SK-MEL-5 (cell line): Measurements from ENCODE around the gene RPTOR. TPM values are rescaled to one million over a fixed set of nuclear protein-coding genes. Genes with fewer than 3 reads are reported as not detected.
A peak's percentile ranks its signal among the peaks of the same experiment; 100 is the strongest.
"Not testable (repeated sequence)": the region's sequence is repeated elsewhere in the genome, so short reads cannot be mapped to it uniquely, and the experiment has no call there.

Source experiments
- DNase-seq: peaks from one replicate; pipeline ENCODE4 v3.0.0-alpha.2; 2016; ENCODE audit warnings: low read depth, low spot score
- in situ Hi-C: cut with HindIII; loops from 2 replicates; pipeline ENCODE4 v1.10.0; 2016; ENCODE audit warnings: low sequenced_read_pairs, high pct_unique_total_duplicates, low pct_unique_long_range_greater_than_20kb
- total RNA-seq: library from RNA; depleted of rRNA; stranded (reverse); fragments of >200 nt; shearing (Covaris generic); gene quantifications from 2 replicates; pipeline ENCODE4 v1.2.3, GENCODE V29; 2014

RPTOR gene
- total RNA-seq, 1 experiment from 2014 or later, result 27.3 TPM

- DNase-seq, result no peak
- in situ Hi-C loops, result loop anchor here (10.0 kb wide), 1 partner anchor 346 kb away; the partner anchor contains the start of gene ENDOV
Measured at GRCh38 chr17:80761110-80761871, 216.7 kb downstream of the RPTOR start.

DNA sequence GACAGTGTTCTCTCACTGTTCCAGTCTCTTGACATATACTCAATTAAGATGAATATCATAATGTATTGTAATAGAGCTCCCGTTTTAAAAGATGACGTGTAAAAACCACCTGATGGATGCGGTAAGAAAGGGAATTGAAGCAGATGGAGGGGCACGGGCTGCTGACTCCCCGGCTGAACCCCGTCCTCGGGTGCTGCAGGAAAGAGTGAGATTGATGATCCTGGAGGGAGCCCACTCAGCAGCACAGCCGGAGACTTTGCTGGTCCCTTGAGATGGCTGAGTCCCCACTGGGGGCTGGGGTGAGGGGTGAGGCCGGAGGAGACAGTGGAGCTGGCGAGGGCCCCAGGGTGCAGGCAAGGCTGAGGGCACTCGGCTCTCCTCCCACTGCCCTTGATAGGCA lies 217.4 kb downstream of the RPTOR start:
- in situ Hi-C loops, result loop anchor here (10.0 kb wide), 1 partner anchor 347 kb away; the partner anchor contains the start of gene ENDOV
- DNase-seq, result no peak

GRCh38 chr17:80763293-80763867 lies 218.7 kb downstream of the RPTOR start:
- in situ Hi-C loops, result loop anchor here (10.0 kb wide), 1 partner anchor 349 kb away; the partner anchor contains the start of gene ENDOV
- no peak for DNase-seq

DNA sequence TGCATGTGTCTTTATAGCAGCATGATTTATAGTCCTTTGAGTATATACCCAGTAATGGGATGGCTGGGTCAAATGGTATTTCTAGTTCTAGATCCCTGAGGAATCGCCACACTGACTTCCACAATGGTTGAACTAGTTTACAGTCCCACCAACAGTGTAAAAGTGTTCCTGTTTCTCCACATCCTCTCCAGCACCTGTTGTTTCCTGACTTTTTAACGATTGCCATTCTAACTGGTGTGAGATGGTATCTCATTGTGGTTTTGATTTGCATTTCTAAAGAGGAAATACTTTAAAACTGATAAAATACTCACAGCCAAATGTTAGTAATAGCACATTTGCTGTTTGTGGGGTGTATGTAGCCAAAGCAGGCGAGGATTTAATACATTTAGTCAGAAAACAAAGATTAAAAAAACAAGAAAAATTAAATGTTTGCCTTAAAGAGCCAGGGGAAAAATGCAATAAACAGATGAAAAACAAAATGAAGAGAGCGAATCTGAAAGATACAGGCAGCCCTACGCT lies 220.0 kb downstream of the RPTOR start:
- DNase-seq, result not testable (repeated sequence)
- in situ Hi-C loops, result loop anchor here (10.0 kb wide), 1 partner anchor 350 kb away; the partner anchor contains the start of gene ENDOV

DNA sequence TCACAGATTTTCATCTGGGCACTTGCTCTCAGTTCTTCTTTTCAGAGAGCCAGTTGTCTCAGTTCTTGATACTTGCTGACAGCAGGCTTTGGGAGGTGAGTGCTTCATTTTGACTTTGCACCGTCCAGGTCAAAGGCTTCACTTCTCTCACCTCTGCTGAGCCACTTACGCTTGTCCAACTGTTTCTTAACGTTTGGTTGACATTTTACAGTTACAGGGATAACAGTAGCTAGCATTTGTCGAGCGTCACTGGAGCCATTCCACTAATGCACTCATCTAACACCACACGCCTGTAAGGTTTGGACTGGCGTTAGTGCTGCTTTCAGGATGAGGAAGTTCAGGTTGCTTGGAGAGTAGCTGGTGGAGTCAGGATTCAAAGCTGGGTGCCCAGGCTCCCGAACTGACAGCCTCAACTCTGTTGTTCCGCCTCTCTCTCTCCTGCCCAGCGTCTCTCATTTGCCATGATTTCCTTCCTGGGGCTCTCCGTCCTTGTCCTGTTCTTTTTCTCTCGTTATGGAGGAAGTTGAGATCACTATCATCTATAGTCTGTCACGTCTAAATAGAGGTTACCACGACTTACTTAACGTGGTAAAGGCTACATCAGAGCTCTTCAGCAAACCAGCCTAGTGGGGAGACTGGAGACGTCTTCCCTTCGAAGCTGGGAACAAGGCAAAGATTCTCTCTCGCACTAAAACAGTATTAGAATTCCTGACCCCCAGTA lies 220.8 kb downstream of the RPTOR start:
- in situ Hi-C loops, result loop anchor here (10.0 kb wide), 1 partner anchor 351 kb away; the partner anchor contains the start of gene ENDOV
- no peak for DNase-seq

- DNase-seq, result no peak
- in situ Hi-C loops, result loop anchor here (10.0 kb wide), 1 partner anchor 352 kb away; the partner anchor contains the start of gene ENDOV
Measured at GRCh38 chr17:80766290-80766855, 221.7 kb downstream of the RPTOR start.

DNA sequence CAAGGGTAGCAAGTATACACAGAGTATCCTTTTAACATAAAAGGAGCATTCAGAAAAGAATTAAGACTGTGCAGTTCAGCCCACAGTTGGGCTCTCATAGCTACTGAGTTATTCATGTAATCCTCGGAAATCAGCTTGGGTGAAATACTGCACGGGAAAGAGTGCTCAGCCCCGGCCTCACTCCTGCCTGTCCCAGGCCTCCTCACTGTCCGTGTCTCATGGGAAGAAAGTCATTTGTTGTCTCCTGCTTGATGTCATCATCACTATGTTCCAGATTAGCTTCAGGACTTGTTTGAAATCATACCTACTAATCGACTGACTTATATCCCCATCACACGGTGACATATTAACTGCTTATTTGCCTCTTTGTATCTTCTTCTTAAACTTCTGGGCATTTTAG lies 223.8 kb downstream of the RPTOR start:
- no peak for DNase-seq
- in situ Hi-C loops, result loop anchor here (10.0 kb wide), 1 partner anchor 354 kb away; the partner anchor contains the start of gene ENDOV

DNA sequence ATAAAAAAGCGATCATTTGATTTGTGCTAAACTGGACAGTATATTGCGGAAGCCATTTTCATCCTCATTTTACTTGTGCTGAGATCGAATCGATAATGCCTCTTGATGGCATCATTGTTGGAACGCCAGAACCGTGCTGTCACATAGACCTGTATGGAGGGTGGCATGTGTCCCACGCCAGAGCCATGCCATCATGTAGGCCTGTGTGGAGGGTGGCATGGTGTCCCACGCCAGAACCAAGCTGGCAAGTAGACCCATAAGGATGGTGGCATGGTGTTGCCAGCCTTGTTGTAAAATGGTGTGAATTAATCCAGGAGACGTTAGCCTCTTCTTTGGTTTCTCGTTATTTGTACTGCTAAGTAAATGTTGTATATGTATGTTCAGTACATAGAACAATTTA lies 224.3 kb downstream of the RPTOR start:
- DNase-seq, result no peak
- in situ Hi-C loops, result loop anchor here (10.0 kb wide), 1 partner anchor 354 kb away; the partner anchor contains the start of gene ENDOV

- in situ Hi-C loops, result loop anchor here (10.0 kb wide), 1 partner anchor 355 kb away; the partner anchor contains the start of gene ENDOV
Measured at GRCh38 chr17:80769516-80769915, 224.9 kb downstream of the RPTOR start.

DNA sequence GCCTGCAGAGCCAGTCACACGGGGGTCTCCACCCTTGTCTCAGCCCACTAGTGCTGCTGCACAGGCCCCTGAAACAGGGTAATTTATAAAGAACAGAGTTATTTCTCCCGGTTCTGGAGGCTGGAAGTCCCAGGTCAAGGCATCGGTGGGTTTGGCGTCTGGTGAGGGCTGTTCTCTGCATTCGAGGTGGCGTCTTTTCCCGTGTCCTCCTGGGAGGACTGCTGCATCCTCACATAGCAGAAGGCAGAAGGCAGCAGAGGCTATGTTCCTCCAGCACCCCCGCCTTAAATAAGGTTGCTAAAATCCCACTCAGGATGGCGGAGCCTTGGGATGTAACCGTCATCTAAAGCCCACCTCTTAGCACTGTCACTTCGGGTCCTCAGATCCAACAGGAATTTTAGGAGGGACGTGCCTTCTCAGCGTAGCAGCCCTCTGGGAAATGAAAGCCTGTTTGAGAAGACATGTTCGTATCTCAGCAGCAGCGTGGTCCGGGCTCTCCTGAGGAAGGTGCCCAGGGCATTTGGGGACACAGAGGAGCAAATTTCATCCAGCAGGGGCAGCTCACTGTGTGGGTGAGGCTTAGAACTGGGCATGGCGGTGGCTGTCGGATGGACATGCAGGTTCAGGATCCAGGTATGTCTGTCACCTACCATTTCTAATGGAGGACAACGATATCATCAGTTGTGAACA lies 225.4 kb downstream of the RPTOR start:
- no peak for DNase-seq
- in situ Hi-C loops, result loop anchor here (10.0 kb wide), 1 partner anchor 355 kb away; the partner anchor contains the start of gene ENDOV

More at GRCh38 chr17:80769516-80769915, 224.9 kb downstream of the RPTOR start:
- no peak for DNase-seq

DNA sequence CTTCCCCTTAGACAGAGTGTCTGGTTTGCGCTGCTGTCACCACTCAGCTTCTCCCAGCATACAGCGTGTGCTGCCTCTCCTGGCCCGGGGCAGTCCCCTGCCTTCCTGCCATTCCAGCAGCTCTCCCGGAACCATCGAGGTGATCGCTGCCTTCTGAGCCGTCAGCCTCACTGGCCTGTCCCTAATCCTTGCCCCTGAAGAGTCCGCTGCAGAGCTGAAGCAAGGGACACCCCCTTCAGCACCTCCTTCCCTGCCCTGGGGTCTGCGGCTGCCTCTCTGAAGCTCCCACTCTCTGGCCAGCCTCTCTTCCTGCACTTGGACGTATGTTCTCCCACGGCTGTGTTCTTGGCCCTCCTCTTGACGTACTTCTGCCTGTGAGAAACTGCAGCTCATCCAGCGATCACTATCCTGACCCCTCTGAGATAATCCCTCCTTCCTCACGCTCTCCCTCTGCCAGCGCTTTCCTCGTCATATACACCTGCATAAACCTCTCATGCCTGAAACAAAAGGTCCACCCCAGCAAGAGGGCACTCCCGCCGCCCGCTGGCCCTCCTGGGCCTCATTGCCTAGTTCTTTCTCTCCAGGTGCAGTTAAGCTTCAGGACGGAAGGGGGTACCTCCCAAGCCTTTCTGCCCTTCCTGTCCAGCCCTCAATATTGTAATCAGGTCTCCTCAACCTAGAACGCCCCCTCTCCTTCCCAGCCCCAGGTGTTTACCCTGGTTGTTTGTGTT lies 226.4 kb downstream of the RPTOR start:
- in situ Hi-C loops, result no loop called here
- no peak for DNase-seq

DNA sequence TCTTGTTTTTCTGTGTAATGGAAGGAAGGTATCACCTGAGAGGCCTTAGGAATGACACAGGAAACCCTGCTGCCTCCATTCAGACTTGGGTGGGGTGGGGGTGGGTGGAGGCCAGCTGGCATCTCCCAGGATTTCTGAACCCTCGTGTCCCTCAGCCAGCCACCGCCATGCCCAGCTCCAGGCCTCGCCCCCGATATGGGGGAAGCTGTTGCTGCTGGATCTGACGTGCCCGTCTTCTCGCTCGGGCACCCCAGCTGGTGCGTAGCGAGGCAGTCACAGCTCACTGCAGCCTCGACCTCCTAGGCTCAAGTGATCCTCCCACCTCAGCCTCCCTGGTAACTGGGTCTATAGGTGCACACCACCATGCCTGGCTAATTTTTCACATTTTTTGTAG lies 227.0 kb downstream of the RPTOR start:
- in situ Hi-C loops, result no loop called here
- no peak for DNase-seq

DNA sequence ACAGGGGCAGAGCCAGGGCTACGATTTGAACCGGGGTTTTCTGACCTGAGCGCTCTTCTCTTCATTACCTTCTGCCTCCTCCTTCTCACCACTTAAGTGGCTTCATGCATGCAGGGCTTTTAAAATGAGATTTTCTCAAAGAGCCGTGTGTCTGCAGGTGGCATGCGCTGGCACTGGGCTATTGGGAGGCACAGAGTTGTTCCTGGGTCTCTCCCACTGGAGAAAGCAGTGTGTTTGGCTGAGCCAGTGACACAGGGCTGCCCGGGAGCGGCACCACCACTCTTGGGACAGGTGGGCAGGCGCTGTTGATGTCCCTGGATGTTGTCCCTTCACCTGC lies 228.2 kb downstream of the RPTOR start:
- no peak for DNase-seq
- in situ Hi-C loops, result no loop called here

DNA sequence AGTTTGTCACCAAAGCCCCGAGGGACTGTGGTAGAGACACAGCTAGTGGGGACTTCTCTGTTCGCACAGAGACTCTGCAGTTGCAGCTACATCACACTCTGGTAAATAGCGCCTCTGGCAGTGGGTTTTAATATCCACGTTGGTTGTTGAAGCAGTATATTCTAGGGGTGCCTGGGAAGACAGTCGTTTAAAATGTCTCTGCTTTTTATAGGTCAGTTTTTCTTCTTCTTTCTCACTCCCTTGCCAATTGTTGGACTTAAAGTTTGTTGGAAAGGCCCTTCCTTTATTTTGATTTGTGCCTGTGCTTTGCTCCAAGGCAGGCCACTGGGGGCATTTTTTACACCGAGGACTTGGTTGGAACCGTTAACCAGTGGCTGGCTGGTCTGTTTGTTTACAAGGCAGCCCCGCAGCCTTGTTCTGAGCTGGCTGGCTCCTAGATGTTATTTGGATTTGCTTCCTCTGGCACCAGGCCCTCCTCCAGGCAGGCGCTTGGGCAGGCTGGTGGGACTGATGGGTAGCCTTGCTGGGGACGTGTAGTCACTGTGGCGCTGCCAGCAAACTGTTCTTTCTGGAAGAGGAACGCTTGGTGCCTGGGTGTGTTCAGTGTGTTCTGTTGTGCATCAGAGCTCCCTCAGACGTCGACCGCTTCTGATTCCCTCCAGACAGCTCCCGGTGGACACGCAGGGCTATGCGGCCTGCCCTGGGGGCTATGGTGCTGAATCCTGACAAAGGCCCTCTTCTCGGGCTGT lies 228.8 kb downstream of the RPTOR start:
- in situ Hi-C loops, result no loop called here
- peak; percentile 68 for DNase-seq

- in situ Hi-C loops, result no loop called here
- DNase-seq, result no peak
Measured at GRCh38 chr17:80774146-80774545, 229.5 kb downstream of the RPTOR start.
